ENCODE results near the gene SRGAP1. TPM values are rescaled to one million over a fixed set of nuclear protein-coding genes. Genes with fewer than 3 reads are reported as not detected.

The SRGAP1 gene
- total RNA-seq, 1 donor from 2014 or later, result 14.8 TPM

DNA sequence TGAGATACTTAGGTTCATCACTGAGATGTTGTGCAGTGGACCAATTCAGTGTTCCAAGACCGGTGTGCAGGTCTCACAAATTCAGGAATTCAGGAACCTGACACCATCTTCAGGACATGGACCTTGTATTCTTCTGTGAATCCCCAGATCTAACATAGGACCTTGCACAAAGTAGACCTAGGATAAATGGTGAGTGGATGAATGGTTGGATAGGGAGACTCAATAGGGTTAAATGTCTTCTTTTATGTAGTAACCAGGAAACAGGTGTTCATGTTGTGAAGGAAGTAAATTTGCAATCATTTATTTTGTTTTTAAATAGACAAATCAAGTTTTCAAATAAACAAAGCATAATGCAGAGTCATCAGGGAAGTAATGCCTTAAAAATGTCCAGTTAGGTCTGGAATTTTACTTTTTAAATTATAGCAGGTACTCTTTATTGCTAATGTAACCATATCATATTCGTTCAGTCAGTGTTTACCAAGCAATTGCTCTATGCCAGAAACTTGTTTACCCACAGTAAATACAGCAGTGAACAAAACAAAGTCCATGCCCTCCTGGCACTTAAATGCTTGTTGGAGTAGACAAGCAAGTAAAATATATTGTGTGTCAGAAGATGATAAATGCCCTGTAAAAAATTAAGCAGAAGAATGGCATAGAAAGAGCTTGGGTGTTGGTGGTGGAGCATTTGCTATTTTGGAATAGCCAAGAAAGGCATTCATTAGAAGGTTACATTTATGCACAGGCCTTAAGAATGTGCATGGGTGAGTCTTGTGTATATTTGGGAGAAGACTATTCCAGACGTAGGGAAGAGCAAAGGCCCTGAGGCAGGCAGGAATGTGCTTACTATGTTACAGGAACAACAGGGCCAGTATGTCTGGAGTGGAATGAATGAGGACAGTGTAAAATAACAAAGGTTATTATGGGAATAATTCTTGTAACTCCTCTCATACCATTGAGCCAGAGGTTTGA is 38.5 kb upstream of the SRGAP1 start:
- H3K4me1 Mint-ChIP-seq, result no peaks in the 10 kb centered on the region
- H3K36me3 Mint-ChIP-seq (ENCODE audit: low read depth), result peaks cover 3% of the 10 kb centered on the region
- no peak overlapping the region for H3K27ac Mint-ChIP-seq (ENCODE audit: unreplicated experiment)
- no peak overlapping the region for H3K4me3 Mint-ChIP-seq
- no peak for DNase-seq (ENCODE audit: low read depth, low spot score)
- H3K27me3 Mint-ChIP-seq (ENCODE audit: low read depth), result no peaks in the 10 kb centered on the region
- TF ChIP-seq, protein P1, sequence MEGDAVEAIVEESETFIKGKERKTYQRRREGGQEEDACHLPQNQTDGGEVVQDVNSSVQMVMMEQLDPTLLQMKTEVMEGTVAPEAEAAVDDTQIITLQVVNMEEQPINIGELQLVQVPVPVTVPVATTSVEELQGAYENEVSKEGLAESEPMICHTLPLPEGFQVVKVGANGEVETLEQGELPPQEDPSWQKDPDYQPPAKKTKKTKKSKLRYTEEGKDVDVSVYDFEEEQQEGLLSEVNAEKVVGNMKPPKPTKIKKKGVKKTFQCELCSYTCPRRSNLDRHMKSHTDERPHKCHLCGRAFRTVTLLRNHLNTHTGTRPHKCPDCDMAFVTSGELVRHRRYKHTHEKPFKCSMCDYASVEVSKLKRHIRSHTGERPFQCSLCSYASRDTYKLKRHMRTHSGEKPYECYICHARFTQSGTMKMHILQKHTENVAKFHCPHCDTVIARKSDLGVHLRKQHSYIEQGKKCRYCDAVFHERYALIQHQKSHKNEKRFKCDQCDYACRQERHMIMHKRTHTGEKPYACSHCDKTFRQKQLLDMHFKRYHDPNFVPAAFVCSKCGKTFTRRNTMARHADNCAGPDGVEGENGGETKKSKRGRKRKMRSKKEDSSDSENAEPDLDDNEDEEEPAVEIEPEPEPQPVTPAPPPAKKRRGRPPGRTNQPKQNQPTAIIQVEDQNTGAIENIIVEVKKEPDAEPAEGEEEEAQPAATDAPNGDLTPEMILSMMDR (conservative IDR thresholded peaks at IDR 0.05), result no peak
- no peaks in the 10 kb centered on the region for H3K9me3 Mint-ChIP-seq

DNA sequence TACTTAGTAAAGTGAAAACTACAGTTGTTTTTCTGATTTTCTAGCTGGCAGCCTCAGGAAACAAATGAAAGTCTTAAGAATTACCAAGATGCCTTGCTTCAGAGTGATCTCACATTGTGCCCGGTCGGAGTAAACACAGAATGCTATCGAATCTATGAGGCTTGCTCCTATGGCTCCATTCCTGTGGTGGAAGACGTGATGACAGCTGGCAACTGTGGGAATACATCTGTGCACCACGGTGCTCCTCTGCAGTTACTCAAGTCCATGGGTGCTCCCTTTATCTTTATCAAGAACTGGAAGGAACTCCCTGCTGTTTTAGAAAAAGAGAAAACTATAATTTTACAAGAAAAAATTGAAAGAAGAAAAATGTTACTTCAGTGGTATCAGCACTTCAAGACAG is 35.9 kb upstream of the SRGAP1 start:
- H3K27ac Mint-ChIP-seq (ENCODE audit: unreplicated experiment), result no peak overlapping the region

DNA sequence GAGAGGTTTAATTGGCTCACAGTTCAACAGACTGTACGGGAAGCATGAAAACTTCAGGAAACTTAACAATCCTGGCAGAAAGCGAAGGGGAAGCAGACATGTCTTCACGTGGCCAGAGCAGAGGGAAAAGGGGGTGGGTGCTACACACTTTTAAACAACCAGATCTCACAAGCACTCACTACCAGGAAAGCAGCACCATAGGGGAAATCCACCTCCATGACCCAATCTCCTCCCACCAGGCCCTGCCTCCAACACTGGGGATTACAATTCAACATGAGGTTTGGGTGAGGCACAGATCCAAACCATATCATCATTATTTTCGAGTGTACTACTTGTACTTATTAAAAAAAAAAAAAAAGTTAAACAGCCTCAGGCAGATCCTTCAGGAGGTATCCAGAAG is 34.9 kb upstream of the SRGAP1 start:
- H3K27ac Mint-ChIP-seq (ENCODE audit: unreplicated experiment), result no peak overlapping the region
- no peak overlapping the region for H3K4me3 Mint-ChIP-seq
- H3K9me3 Mint-ChIP-seq, result no peaks in the 10 kb centered on the region
- peaks cover 3% of the 10 kb centered on the region for H3K36me3 Mint-ChIP-seq (ENCODE audit: low read depth)
- DNase-seq (ENCODE audit: low read depth, low spot score), result no peak
- no peaks in the 10 kb centered on the region for H3K4me1 Mint-ChIP-seq
- no peaks in the 10 kb centered on the region for H3K27me3 Mint-ChIP-seq (ENCODE audit: low read depth)
- TF ChIP-seq, protein P1 (conservative IDR thresholded peaks at IDR 0.05), result no peak

More for the DNA sequence above, 35.9 kb upstream of the SRGAP1 start:
- H3K4me3 Mint-ChIP-seq, result no peak overlapping the region
- H3K9me3 Mint-ChIP-seq, result no peaks in the 10 kb centered on the region
- no peaks in the 10 kb centered on the region for H3K4me1 Mint-ChIP-seq
- TF ChIP-seq, protein P1 (conservative IDR thresholded peaks at IDR 0.05), result no peak
- peaks cover 3% of the 10 kb centered on the region for H3K36me3 Mint-ChIP-seq (ENCODE audit: low read depth)
- no peaks in the 10 kb centered on the region for H3K27me3 Mint-ChIP-seq (ENCODE audit: low read depth)
- no peak for DNase-seq (ENCODE audit: low read depth, low spot score)

DNA sequence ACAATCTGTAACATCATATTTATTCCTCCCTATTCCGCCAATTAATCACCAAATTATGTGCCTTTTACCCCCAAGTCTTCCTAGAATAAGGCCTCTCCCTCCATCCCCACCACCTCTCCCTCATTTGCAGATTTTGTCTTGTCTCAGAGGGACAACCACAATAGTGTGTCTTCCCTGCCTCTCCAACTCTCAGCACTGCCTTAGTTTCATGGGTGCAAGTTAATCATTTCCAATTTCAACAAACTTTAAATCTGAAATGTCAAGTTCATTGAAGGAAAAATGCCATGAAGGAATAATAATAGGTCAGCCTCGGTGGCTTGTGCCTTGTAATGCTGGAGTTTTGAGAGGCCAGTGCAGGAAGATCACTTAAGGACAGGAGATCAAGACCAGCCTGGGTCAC is 33.2 kb upstream of the SRGAP1 start:
- H3K36me3 Mint-ChIP-seq (ENCODE audit: low read depth), result no peaks in the 10 kb centered on the region
- no peaks in the 10 kb centered on the region for H3K27me3 Mint-ChIP-seq (ENCODE audit: low read depth)
- TF ChIP-seq, protein P1 (conservative IDR thresholded peaks at IDR 0.05), result no peak
- no peak overlapping the region for H3K4me3 Mint-ChIP-seq
- H3K9me3 Mint-ChIP-seq, result no peaks in the 10 kb centered on the region
- H3K27ac Mint-ChIP-seq (ENCODE audit: unreplicated experiment), result no peak overlapping the region
- no peak for DNase-seq (ENCODE audit: low read depth, low spot score)
- no peaks in the 10 kb centered on the region for H3K4me1 Mint-ChIP-seq

DNA sequence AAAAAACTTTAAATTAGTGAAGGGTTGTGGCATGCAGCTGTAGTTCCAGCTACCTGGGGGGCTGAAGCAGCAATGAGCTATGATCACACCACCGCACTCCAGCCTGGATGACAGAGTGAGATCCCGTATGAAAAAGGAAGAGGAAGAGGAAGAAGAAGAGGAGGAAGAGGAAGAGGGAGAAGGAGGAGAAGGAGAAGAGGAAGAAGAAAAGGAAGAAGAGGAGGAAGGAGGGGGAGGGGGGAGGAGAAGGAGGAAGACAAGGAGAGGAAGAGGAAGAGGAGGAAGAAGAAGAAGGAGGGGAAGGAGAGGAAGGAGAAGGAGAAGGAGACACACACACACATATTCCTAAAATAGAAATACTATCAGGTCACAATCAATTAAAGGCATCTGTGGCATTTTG is 32.7 kb upstream of the SRGAP1 start:
- H3K4me1 Mint-ChIP-seq, result no peaks in the 10 kb centered on the region
- TF ChIP-seq, protein P1 (conservative IDR thresholded peaks at IDR 0.05), result no peak
- no peak for DNase-seq (ENCODE audit: low read depth, low spot score)
- H3K27ac Mint-ChIP-seq (ENCODE audit: unreplicated experiment), result no peak overlapping the region
- no peak overlapping the region for H3K4me3 Mint-ChIP-seq
- no peaks in the 10 kb centered on the region for H3K27me3 Mint-ChIP-seq (ENCODE audit: low read depth)
- H3K9me3 Mint-ChIP-seq, result no peaks in the 10 kb centered on the region
- H3K36me3 Mint-ChIP-seq (ENCODE audit: low read depth), result no peaks in the 10 kb centered on the region
